Hematopoietic multipotent progenitor cell treated with erythropoietin and hydrocortisone succinate and interleukin-3 and kit ligand, for 17 days (in vitro differentiated cells): ENCODE measurements around the gene DRAP1.

Experiments
- DNase-seq: peaks from one replicate; pipeline ENCODE4 v3.0.0-alpha.2; 2015; ENCODE audit warnings: low spot score

Gene DRAP1, protein sequence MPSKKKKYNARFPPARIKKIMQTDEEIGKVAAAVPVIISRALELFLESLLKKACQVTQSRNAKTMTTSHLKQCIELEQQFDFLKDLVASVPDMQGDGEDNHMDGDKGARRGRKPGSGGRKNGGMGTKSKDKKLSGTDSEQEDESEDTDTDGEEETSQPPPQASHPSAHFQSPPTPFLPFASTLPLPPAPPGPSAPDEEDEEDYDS

DNA sequence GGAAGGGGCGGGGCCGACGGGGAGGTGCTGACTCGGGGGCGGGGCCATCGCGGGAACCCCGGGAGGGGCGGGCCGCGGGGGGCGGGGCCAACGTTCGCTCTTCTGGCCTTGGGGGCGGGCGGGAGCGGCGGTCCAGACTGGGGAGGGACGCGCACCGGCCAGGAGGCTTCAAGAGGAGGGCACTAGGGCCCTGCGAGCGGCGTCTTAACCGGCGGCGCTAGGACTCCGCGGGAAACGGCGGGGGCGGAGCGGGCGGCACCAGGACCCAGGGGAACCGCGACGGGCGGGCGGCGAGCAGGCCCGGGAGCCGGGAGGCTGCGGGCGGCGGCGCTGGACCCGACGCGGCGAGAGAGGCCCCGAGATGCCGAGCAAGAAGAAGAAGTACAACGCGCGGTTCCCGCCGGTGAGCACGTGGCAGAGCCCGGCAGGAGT lies at the start of gene DRAP1:
Gene DRAP1 (plus strand): TSS at position 286 of the 432 bp plus-strand sequence. CDS start 76 bp downstream, at position 362.
- peak; percentile 98 for DNase-seq

DNA sequence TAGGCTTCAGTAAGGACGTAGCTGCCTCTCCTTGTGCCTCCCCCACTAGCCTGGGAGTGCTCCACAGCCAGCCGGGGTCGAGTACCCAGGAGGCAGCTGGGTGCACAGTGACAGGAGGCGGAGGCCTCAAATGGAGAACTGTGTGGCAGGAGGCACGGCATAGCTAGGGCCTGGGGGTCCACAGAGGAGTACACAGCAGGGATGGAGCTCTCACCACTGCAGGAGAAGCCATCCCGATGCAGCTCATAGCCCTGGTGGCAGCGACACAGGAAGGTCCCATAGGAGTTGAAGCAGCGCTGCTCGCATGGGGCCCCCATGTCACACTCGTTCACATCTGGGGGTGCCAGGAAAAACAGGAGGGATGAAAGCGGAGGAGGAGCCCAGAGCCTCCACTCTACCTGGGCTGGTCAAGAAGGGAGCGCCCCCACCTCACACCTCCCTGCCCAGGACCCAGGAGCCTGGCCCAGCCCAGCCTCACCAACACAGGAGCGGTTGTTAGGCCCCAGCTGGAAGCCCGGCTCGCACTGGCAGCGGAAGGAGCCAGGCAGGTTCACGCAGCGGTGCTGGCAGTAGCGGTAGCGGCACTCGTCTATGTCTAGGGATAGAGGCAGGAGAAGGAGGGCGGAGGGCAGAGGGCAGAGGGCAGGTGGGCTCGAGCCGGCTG lies 49.5 kb upstream of the DRAP1 start:
- DNase-seq, result no peak

DNA sequence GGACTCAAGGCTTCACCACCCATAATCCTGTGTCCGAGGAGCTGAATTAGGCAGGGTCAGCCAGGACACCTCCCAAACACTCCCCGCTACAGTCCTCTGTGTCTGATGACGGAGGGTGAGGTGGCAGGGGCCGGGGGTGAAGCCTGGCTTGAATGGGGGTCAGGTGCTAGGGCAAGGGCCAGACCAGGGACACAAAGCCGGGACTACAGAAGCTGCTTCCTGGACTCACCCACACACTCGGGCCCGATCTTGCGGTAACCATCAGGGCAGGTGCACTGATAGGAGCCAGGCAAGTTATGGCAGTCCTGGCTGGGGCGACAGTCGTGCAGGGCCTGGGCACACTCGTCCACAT lies 48.9 kb upstream of the DRAP1 start:
- DNase-seq, result no peak

DNA sequence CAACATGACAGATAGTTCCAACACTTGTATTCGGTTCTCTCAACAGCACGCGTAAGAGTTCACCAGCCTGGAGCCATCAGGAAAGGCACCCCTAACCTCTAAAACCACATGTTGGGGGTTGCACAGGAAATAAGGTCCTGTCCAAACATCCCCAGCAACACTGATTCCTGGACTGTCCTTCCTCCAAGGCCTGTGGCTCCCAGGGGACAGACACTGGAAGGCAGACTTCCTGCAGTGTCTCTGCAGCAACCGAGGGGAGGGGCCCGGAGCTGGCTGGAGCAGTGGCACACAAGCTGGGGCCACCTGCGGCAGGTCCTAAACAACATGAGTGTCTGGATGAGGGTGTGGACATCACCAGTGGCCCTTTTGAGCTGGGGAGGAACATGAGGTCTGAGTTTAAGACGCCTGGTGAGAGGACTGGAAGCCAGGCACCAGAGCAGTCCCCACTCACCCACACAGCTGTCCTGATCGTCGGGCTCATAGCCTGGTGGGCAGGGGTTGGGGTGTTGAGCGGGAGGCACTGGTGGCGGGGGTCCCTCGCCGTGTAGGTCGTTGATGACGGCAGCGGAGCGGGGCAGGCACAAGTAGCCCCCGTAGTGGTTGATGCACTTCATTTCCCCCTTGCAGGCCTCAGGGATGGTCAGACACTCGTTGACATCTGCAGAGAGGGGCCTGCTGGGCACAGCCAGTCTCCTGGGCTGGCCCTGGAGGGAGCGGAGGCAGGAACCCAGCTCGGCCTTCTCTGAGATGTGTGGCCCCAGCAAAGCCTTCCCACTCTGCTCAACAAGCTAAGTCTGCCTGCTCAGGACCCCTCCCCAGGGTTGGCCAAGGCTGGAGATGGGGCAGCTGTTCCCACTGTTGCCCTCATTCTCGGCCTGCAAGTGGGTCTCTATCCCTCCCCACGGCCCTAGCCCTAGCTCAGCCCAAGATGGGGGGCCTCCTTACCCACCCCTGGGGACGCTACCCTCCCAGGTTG lies 48.2 kb upstream of the DRAP1 start:
- no peak for DNase-seq

DNA sequence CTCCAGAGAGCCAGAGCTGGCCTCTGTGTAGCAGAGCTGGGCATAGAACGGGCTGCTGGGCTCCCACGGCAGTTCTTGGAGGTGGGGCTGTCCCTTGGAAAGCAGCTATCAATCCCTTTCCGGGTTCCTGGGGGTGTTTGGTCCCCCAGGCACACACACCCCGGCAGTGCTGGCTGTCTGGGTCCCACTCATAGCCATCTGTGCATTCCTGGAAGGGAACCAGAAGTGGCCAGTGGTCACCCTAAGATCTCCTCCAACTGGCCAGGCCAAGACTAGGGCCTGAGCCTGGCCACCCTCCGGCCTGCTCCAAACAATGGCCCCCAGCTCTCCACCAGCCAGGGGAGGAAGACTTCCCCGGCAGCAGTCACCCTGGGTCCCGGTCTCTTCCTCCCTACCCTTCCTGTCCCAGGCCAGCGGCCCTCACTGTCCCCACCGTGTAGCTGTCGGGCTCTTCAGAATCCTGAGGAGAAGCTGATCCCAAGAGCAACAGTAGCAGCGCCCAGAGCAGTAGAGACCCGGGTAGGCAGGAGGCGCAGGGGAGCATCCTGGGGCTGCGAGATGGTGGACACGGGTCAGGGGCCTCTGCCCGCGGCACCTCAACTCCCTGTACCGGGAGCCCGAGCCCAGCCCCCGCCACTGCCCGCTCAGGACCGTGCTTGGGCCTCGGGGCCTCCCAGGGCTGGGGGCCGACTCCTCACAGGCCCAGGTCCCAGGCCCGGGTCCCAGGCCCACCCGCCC lies 47.2 kb upstream of the DRAP1 start:
- DNase-seq, result no peak

DNA sequence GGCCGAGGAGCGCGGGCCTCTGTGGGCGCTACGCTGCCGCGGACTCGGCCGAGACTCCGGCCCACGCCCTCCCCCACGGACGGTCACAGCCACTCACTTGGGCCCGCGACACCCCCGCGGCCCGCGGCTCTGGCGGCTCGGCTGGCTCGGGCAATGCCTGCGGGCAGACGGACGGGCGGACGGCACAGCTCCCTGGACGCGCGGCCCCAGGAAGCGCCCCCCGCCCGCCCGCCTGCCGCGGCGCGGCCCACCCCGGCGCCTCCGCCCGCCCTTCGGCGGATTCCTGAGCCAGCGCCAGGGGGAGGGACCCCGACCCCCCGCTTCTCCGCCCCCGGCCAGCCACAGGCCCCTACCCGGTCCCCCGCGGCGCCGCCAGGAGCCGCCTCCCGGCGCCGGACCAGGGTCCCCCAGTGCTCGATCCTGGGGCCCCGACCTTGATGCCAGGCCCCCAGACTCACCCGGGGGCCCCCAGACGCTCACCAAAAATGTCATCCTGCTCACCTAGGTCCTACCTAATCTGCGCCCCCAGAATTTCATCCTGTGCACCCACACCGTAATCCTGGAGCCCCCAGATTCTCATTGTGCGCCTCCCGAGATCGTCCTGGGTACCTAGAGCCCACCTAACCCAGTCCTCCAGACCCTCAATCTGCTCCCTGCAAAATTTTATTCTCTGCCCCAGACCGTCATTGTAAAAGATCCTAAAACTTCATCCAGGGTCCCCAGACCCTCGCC lies 46.5 kb upstream of the DRAP1 start, which contains the start of gene EFEMP2:
Gene EFEMP2 (minus strand): TSS at position 215 of the 732 bp plus-strand sequence. CDS start 446 bp downstream, outside the sequence.
- DNase-seq, result no peak

DNA sequence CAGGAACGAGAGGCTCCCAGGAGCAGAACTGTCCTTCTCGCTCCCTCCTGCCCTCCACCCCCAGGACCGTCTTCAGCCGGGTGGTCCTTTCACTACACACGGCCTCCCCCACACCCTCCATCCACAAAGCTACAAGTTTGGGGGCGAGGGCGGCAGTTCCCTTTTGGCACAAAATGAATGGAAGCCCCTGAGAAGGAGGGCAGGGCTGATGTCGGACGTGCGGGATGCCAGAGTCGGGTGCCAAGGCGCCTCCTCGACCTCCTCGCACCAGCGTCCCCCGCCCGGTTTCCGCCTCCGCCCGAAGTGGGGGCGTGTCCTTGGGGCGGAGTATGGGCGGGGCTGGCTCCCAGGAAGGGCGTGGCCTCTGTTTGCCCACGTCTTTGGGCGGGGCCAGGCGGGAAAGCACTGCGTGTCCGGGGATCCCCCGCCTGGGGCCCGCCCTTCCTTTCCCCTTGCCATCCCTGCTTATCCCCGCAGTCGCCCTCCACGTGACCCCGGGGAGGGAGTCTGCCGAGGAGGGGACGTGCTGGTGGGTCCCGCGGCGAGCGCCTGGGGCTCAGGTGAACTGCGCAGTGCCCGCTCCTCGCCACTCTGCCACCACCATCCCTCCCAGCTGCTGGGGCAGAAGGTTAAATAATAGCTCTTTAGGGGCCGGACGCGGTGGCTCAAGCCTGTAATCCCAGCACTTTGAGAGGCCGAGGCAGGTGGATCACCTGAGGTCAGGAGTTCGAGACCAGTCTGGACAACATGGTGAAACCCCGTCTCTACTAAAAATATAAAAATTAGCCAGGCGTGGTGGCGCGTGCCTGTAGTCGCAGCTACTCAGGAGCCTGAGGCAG lies 45.7 kb upstream of the DRAP1 start:
- peak; percentile 95 for DNase-seq

DNA sequence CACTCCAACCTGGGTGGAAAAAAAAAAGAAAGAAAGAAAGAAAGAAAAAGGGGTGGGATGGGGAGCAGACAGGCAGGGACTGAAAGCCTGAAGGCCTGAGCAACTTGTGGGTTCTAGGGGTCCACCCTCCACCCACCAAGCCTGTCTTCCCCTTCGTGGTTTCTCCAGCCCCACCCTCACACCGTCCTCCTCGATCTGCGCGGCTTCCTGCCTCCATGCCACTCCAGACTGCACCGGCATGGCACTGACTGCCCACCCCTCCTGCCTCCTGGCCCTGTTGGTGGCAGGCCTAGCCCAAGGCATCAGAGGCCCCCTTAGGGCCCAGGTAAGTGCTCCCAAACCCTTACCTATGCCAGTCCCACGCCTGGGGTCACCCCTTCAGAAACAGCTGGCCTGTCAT lies 39.6 kb upstream of the DRAP1 start, which contains the start of gene CTSW:
Gene CTSW (plus strand): TSS at position 221 of the 400 bp plus-strand sequence. CDS start 18 bp downstream, at position 239.
- no peak for DNase-seq

DNA sequence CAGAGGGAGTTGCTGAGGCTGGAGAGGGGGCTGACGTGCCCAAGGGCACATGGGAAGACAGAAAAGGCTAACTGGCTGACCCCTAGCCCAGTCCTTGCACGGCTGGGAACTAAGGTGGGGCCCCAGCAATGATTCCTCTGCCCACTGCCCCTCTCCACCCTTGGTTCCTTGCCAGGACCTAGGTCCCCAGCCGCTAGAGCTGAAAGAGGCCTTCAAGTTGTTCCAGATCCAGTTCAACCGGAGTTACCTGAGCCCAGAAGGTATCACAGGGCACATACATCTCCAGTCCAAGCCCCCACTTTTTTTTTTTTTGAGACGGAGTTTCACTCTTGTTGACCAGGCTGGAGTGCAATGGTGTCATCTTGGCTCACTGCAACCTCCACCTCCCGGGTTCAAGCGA lies 39.2 kb upstream of the DRAP1 start:
- no peak for DNase-seq

DNA sequence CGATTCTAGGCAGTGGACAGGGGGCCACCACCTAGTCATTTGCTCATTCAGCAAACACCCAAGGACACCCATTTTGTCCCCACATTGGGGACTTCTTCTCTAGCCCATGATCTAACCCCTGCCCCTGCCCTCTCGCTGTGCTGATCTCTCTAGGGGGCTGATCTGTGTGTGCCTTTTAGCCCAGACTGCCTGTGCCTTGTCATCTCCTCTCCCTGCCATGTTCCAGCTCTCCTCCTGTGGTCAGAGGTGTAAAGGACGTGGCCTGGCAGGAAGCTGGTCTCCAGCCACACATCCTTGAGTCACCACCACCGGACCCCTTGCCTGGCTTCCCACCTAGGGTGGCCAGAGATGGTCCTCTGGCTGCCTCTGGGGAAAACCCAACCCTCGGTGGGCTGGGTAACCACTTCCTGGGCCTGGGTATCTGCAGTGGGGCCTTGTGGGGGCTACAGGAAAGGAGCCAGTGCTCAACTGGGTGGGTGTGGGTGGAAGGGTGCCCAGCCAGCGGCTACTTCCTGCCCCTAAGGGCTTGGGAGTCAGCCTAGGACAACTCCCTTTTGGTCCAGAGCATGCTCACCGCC lies 38.3 kb upstream of the DRAP1 start:
- no peak for DNase-seq

DNA sequence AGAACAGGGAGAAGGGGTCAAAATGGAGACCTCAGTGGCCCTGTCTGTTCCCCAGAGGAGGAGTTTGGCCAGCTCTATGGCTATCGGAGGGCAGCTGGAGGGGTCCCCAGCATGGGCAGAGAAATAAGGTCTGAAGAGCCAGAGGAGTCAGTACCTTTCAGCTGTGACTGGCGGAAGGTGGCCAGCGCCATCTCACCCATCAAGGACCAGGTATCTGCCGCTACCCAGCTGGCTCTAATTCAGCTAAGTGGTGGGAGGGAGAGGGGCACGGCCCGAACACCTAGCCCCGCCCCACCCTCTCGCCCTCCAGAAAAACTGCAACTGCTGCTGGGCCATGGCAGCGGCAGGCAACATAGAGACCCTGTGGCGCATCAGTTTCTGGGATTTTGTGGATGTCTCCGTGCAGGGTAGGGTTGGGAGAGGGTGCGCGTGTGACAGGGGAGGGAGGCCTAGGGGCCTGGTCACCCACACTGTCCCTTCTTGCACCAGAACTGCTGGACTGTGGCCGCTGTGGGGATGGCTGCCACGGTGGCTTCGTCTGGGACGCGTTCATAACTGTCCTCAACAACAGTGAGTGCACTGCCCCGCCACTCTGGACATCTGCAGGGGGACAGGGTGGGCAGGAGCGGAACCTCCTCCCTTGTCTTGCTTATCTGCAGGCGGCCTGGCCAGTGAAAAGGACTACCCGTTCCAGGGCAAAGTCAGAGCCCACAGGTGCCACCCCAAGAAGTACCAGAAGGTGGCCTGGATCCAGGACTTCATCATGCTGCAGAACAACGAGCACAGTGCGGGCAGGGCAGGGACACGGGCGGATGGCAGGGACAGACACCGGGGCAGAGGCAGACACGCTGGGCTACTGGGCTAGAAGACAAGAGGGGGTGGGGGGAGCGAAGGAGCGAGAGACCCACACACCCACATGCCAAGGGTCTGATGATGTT lies 36.8 kb upstream of the DRAP1 start:
- no peak for DNase-seq

DNA sequence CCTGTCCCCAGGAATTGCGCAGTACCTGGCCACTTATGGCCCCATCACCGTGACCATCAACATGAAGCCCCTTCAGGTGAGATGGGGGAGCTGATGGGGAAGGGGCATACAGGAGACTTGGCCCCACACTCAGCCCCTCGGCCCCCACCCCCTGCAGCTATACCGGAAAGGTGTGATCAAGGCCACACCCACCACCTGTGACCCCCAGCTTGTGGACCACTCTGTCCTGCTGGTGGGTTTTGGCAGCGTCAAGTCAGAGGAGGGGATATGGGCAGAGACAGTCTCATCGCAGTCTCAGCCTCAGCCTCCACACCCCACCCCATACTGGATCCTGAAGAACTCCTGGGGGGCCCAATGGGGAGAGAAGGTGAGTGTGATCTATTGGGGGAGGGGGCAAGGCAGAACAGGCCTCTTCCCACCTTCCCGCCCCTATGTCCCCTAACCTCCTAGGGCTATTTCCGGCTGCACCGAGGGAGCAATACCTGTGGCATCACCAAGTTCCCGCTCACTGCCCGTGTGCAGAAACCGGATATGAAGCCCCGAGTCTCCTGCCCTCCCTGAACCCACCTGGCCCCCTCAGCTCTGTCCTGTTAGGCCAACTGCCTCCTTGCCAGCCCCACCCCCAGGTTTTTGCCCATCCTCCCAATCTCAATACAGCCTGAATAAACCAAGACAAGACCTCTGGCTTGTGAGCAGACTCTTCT lies 36.0 kb upstream of the DRAP1 start:
- DNase-seq, result no peak

DNA sequence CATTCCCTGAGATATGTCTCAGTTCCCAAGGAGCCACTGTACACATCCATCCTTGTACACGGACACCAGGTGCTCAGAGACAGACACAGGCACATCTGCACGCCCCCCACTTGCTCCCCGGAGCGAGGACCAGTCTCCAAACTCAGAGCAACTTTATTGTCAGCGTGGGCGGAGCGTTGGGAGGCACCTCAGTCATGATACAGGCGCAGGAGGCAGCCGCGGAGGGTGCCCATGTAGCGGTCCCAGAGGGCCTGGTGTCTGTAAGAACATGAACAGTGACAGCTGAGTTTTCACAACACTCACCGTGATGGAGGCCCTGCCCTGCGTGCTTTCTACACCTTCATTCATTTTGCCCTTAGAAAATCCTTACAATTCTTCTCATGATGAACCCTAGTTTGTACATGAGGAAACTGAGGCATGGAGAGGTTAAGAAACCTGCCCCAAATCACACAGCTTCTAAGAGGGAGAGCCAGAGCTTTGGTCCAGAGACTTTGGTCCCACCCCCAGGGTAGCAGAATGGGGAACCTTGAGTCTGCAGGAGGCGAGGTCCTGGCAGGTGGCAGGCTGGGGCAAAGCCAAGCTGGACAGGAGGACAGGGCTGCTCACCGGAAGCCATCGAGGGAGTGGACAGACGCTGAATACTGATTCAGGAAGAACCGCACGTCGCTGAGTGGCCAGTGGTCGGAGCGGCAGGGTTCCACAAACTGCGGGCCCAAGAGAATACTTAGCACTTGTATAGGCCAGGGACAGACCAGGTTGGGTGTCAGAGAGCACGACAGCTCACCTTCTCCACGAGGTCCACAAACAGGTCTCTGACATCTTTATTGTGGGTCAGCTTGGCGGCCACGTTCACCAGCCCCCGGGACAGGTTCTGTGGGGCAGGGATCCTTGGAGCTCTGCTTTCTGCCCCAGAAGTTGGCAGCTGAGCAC lies 35.2 kb upstream of the DRAP1 start:
- no peak for DNase-seq

DNA sequence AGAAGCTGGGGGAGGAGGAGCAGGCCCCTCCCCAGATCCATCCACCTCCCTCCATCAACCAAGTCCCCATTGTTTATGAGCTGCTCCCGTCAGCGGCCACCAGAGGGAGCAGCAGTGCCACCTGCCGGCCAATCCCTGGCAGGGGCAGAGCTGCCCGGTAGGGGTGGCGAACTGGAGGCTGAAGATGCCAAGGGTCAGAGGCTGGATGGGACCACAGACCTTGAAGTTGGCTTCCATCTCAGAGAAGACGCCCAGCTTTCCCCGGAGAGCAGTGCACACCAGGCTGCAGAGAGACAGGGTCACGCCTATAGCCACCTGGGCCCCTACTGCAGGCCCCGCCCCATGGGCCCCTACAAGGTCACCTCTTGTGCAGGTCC lies 34.5 kb upstream of the DRAP1 start:
- DNase-seq, result peak; percentile 88

DNA sequence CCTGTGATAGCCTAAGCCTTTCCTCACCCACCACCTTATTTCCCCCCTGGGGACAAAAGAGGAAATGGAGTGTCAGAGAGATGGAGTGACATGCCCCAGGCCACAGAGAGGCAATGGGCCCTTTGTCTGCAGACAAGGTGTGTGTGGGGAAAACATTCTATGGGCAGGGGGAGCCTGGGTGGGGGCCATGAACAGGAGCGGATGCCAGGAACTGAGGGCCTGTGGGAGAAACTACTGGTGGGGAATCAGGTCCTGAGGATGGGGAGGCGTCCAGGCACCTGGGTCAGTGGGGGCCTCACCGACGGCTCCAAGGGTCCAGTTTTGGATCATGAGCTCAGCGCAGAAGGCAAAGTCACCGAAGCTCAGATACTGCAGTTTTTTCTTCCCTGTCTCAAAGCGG lies 34.0 kb upstream of the DRAP1 start:
- DNase-seq, result no peak

DNA sequence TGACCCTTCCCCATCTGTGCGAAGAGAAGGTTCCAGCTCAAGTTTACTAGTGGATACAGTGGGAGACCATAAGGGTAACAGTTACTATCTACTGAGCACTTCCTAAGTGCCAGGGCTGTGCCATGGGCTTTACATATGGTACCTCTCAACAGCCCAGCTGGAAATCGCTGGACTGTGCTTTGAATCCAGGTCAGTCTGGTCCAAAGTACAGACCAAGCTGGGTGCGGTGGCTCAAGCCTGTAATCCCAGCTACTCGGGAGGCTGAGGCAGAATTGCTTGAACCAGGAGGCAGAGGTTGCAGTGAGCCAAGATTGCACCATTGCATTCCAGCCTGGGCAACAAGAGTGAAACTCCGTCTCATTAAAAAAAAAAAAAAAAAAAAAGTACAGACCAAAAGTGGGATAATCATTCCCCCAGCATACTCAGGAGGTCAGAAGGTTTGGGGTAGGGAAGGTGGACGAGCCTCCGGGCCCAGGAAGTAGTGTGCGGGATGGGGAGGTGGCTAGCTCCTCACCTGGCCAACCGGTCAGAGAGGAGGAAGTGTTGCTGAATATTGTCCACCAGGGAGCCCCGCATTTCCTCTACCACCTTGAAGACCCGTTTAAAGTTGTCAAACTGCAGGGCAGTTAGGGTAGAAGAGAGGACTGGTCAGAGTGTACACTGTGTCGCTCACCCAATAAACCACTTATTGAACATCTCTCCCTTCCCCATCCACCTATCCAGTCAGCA lies 33.3 kb upstream of the DRAP1 start:
- no peak for DNase-seq
